ENCODE measurements around the gene TMEM109.

The TMEM109 gene

DNA sequence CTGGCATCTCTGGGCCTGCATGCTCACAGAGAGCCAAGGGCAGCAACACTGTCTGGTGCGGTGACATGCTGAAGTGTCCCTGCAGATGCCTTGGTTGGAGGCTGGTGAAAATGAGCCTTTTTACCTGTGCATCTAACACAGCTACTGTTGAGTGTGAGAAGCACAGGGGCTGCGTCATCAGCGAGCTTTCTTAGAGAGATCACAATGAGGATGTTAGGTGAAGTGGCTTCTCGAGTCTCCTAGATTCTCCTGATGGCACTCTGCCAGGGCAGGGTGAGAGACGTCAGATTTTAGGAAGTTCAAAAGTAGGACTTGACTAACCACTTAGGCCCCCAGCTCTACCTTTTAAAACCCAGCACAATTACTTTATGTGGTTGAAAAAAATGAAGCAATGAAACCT lies 41.6 kb downstream of the TMEM109 start:
- H3K4me3 ChIP-seq (ENCODE audit: low read depth, low read length): no peak overlapping the region
- TF ChIP-seq CTCF (IDR thresholded peaks at IDR 0.05; ENCODE audit: borderline replicate concordance, insufficient read depth, low read depth, low read length): no peak

GRCh38 chr11:60957188-60957587 lies 43.2 kb downstream of the TMEM109 start:
- TF ChIP-seq CTCF (IDR thresholded peaks at IDR 0.05; ENCODE audit: borderline replicate concordance, insufficient read depth, low read depth, low read length): no peak
- no peak overlapping the region for H3K4me3 ChIP-seq (ENCODE audit: low read depth, low read length)

- no peak for TF ChIP-seq CTCF (IDR thresholded peaks at IDR 0.05; ENCODE audit: borderline replicate concordance, insufficient read depth, low read depth, low read length)
- no peak overlapping the region for H3K4me3 ChIP-seq (ENCODE audit: low read depth, low read length)
Measured at GRCh38 chr11:60959431-60959830, 45.5 kb downstream of the TMEM109 start.

DNA sequence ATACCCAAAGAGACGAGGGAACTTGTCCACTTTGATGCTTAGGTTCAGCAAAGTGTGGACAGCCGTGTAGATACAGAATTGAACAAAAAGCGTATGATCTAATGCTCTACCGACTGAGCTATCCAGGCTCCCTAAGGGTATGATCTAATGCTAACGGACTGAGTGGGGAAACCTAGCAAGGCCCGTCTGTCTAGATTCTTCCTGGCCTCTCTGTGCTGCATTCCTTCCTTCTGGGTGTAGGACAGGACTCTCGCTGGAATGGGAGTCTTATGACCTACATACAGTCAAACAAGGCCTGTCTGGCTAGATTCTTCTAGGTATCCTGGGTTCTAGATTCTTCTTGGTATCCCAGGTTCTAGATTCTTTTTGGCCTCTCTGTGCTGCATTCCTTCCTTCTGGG lies 46.4 kb downstream of the TMEM109 start:
- no peak for TF ChIP-seq CTCF (IDR thresholded peaks at IDR 0.05; ENCODE audit: borderline replicate concordance, insufficient read depth, low read depth, low read length)
- H3K4me3 ChIP-seq (ENCODE audit: low read depth, low read length): no peak overlapping the region

DNA sequence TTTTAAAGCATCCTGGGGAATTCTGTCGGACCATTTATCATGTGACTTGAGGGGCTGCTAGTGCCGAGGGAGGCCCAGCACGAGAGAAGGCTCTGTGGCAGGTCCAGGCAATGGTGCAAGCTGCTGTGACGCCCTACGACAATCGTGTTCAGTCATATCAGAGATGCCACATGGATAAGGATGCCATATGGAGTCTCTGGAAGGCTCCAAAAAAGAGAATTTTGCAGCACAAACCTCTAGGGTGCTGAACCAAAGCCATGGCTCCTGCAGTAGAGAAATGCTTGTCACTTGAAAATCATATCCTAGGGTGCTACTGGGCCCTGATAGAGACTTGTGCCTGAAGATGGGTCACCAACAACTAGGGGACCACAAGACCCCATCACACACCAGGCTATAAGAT lies 50.8 kb downstream of the TMEM109 start:
- TF ChIP-seq CTCF (IDR thresholded peaks at IDR 0.05; ENCODE audit: borderline replicate concordance, insufficient read depth, low read depth, low read length): no peak
- H3K4me3 ChIP-seq (ENCODE audit: low read depth, low read length): no peak overlapping the region

- no peak overlapping the region for H3K4me3 ChIP-seq (ENCODE audit: low read depth, low read length)
- TF ChIP-seq CTCF (IDR thresholded peaks at IDR 0.05; ENCODE audit: borderline replicate concordance, insufficient read depth, low read depth, low read length): no peak
Measured at GRCh38 chr11:60966890-60967289, 52.9 kb downstream of the TMEM109 start.

DNA sequence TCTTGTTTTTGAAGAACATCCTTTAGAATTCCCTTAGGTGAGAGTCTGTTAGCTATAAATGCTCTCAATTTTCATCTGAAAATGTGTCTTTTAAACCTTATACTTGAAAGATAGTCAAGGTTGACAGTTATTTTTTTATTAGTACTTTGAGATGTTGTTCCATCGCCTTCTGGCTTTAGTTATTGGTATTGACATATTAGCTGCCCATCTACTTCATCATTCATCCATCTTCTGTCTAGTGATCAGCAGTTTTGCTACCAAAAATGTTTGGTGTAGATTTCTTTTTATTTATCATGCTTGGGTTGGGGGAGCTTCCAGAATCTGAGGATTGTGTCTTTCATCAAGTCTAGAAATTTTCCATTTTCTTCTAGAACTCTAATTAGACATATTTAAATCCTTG lies 54.3 kb downstream of the TMEM109 start:
- TF ChIP-seq CTCF (IDR thresholded peaks at IDR 0.05; ENCODE audit: borderline replicate concordance, insufficient read depth, low read depth, low read length): no peak
- H3K4me3 ChIP-seq (ENCODE audit: low read depth, low read length): no peak overlapping the region
